ENCODE data around the gene ALOXE3. TPM values are rescaled to one million over a fixed set of nuclear protein-coding genes. Genes with fewer than 3 reads are reported as not detected.

The ALOXE3 gene
- total RNA-seq, 1 experiment from 2014 or later: 0.13 TPM

- H2AK5ac ChIP-seq (ENCODE audit: insufficient read length, low read length): no peak overlapping the region
- Mint-ChIP-seq H3K9me3 (peaks cover 2 to 3% of the 10 kb centered on the region in 2 experiments; a peak in 2 of 5 replicates), H3K27ac (no peak overlapping the region), H3K4me3 (peak overlapping the region; percentile 27 to 91; a peak in 3 of 5 replicates), H3K27me3 (ENCODE audit: low read depth) (peaks cover 85% of the 10 kb centered on the region), H3K36me3 (ENCODE audit: insufficient read depth in 1 of 3, low read depth in 3 of 3) (no peaks in the 10 kb centered on the region; a peak in 1 of 7 replicates), H3K4me1 (peaks cover 8 to 14% of the 10 kb centered on the region in 2 experiments; a peak in 3 of 4 replicates)
- H2BK12ac ChIP-seq (ENCODE audit: insufficient read length, low read depth, low read length): no peak overlapping the region
- H4K20me1 ChIP-seq (ENCODE audit: control insufficient read depth, insufficient read depth, insufficient read length): no peaks in the 10 kb centered on the region
- no CpG with 5 or more reads among the region's 18 CpGs for WGBS (ENCODE audit: extremely low coverage, insufficient read length, low lambda C conversion rate)
- no peaks in the 10 kb centered on the region for H3K4me1 ChIP-seq (ENCODE audit: insufficient read depth, low read length)
- no peaks in the 10 kb centered on the region for H3K9me3 ChIP-seq (ENCODE audit: control insufficient read depth, low read depth, low read length)
- no peak overlapping the region for H4K5ac ChIP-seq (ENCODE audit: insufficient read length, low read depth, low read length)
- H3K23me2 ChIP-seq (ENCODE audit: insufficient read length, low read depth, low read length, poor library complexity, severe bottlenecking): peaks cover 22% of the 10 kb centered on the region
- H2AFZ ChIP-seq (ENCODE audit: low read length): no peak overlapping the region
- no peak overlapping the region for H2BK5ac ChIP-seq (ENCODE audit: insufficient read length, low read length)
- no peak overlapping the region for H3K9ac ChIP-seq (ENCODE audit: extremely low read depth, insufficient read length, low read length)
- no peak overlapping the region for H3K23ac ChIP-seq (ENCODE audit: insufficient read length, low read depth, low read length)
- H3T11ph ChIP-seq (ENCODE audit: low read length): no peak overlapping the region
- peaks cover 16% of the 10 kb centered on the region; the same call in 1 of the 2 replicates for H3K27me3 ChIP-seq (ENCODE audit: insufficient read depth, low read length)
- no peak overlapping the region for H3K14ac ChIP-seq (ENCODE audit: insufficient read depth, low read length)
- no peak overlapping the region for H4K91ac ChIP-seq (ENCODE audit: insufficient read length, low read depth, low read length)
- no peak overlapping the region for H3K18ac ChIP-seq (ENCODE audit: insufficient read length, low read depth, low read length)
- no peak overlapping the region for H4K8ac ChIP-seq (replicated peaks; ENCODE audit: insufficient read length, low read depth, low read length)
- H2BK120ac ChIP-seq (ENCODE audit: low read depth, low read length, poor library complexity, severe bottlenecking): no peak overlapping the region
- H3K79me2 ChIP-seq (ENCODE audit: insufficient read depth, low read length): no peaks in the 10 kb centered on the region
- no peaks in the 10 kb centered on the region for H3K79me1 ChIP-seq (ENCODE audit: insufficient read depth, low read depth, low read length, poor library complexity, severe bottlenecking)
- H3K56ac ChIP-seq (ENCODE audit: insufficient read length, low read depth, low read length): no peak overlapping the region
- H3K27ac ChIP-seq (ENCODE audit: insufficient read length, low read depth, low read length): no peak overlapping the region
- H2BK15ac ChIP-seq (ENCODE audit: low read depth, low read length): no peak overlapping the region
- no peak overlapping the region for H3K4ac ChIP-seq (ENCODE audit: low read depth, low read length)
- no peak overlapping the region for H2BK20ac ChIP-seq (ENCODE audit: low read depth, low read length, poor library complexity, severe bottlenecking)
- TF ChIP-seq CTCF (conservative IDR thresholded peaks at IDR 0.05): no peak
- no peak overlapping the region for H3K4me2 ChIP-seq (ENCODE audit: insufficient read depth, insufficient read length, low read length)
- DNase-seq: no peak
Observed at GRCh38 chr17:8116776-8117175, 1.5 kb downstream of the ALOXE3 start.

Data from H9 (cell line).